ENCODE results near the gene FHIP2A.
"Not testable (repeated sequence)": the region's sequence is repeated elsewhere in the genome, so short reads cannot be mapped to it uniquely, and the experiment has no call there.

Gene FHIP2A

DNA sequence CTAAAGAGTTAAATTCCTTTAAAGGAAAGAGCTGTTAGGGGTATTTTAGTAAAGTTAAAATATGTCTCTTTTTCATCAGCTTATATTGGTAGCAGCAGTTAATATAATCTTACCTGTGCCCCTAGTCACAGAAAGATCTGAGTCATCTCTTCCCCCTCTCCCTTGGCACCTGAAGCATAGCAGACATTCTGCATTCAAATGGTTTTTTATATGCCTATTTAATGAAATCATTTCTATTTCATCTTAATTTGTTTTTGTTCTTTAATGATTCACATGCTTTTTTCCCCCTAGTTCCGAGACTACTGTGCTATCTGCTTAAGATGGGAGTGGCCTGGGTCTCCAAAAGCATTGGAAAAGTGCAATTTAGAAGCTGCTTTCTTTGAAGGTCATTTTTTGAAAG is 33.3 kb downstream of the FHIP2A start:
- TF ChIP-seq, protein P1, sequence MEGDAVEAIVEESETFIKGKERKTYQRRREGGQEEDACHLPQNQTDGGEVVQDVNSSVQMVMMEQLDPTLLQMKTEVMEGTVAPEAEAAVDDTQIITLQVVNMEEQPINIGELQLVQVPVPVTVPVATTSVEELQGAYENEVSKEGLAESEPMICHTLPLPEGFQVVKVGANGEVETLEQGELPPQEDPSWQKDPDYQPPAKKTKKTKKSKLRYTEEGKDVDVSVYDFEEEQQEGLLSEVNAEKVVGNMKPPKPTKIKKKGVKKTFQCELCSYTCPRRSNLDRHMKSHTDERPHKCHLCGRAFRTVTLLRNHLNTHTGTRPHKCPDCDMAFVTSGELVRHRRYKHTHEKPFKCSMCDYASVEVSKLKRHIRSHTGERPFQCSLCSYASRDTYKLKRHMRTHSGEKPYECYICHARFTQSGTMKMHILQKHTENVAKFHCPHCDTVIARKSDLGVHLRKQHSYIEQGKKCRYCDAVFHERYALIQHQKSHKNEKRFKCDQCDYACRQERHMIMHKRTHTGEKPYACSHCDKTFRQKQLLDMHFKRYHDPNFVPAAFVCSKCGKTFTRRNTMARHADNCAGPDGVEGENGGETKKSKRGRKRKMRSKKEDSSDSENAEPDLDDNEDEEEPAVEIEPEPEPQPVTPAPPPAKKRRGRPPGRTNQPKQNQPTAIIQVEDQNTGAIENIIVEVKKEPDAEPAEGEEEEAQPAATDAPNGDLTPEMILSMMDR (conservative IDR thresholded peaks at IDR 0.05; ENCODE audit: low read depth): no peak
- CTCF ChIA-PET: interaction anchor here (0.6 to 0.9 kb wide), 2 partner anchors 72 to 275 kb away, joined by 3 read pairs; no protein-coding TSS in a partner anchor
- no peak for DNase-seq (ENCODE audit: low spot score)
- no peak overlapping the region for H3K27ac ChIP-seq
- POLR2A ChIA-PET (ENCODE audit: low non-redundant PET): no interaction called here

DNA sequence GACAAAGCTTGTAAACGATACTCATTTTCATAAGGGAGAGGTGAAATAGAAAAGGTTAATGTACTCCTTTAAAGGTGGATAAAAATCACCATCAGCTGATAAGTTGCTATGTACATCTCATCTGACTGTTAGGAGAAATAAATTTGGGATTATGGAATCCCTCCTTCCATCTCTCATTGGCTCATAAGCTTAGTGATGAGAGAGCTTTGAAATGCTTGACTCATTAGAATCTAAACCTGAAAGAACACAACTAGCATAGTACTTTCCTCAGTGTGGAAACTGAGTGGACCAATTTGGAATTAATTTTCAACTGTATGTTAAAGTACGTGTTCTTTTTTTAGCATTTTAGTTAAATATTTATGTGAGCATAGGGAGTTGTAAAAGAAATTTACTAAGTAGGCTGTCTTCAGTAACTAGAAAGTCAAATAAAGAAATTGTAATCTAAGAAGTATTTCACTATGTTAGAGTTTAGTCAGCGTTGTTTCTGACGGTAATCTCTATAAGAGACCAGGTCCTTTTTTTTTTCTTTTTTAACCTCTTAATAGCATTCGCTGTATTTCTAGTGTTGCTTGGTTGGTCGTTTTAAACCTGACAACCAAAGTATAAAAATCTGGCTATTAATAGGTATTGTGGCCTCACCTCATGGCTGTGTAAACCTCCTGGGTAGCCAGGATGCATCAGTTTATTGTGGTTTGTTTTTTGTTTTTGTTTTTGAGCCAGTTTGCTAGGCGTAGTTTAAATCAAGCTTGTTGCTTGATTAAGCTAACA is 34.4 kb downstream of the FHIP2A start:
- no peak overlapping the region for H3K27ac ChIP-seq
- TF ChIP-seq, protein P1 (conservative IDR thresholded peaks at IDR 0.05; ENCODE audit: low read depth): no peak

DNA sequence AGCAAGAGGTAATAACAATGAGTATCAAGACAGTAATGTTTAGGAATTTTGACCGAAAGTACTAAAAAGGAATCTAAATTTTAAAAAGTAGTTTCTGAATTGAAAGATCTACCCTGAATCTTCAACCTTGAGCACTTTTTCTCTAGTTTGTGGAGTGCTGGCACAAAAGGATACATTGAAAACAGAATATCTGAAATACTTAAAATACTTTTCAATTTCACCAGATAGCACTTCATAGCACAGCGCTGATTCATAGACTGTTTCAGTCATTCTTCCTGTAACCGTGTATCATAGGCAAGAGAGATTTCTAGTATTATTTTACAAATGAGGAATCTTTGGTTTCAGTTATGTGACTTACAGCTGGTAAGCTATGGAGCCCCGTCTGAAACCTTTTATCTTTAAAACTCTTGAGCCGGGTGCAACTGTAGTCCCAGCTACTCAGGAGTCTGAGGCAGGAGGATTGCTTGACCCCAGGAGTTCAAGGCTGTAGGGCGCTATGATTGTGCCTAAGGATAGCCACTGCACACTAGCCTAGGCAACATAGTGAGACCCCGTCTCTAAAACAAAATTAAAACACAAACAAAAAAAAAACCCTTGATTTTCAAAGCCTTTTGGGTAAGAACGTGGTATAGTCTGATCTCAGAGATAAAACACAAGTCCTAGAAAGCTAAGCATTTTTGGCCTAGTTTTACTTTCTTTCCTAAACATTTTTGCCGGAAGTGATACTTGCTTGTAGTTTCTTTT is 35.1 kb downstream of the FHIP2A start:
- CTCF ChIA-PET: interaction anchor here (0.6 kb wide), 1 partner anchor 52 kb away, joined by 3 read pairs; no protein-coding TSS in a partner anchor
- TF ChIP-seq, protein P1 (conservative IDR thresholded peaks at IDR 0.05; ENCODE audit: low read depth): no peak
- POLR2A ChIA-PET (ENCODE audit: low non-redundant PET): interaction anchor here (0.7 kb wide), 1 partner anchor 77 kb away, joined by 4 read pairs; no protein-coding TSS in a partner anchor

More for the DNA sequence above, 34.4 kb downstream of the FHIP2A start:
- DNase-seq (ENCODE audit: low spot score): peak; percentile 7
- ChIA-PET CTCF (interaction anchor here (0.6 to 0.9 kb wide), 2 partner anchors 52 to 274 kb away, joined by 3 read pairs; no protein-coding TSS in a partner anchor), POLR2A (ENCODE audit: low non-redundant PET) (no interaction called here)

DNA sequence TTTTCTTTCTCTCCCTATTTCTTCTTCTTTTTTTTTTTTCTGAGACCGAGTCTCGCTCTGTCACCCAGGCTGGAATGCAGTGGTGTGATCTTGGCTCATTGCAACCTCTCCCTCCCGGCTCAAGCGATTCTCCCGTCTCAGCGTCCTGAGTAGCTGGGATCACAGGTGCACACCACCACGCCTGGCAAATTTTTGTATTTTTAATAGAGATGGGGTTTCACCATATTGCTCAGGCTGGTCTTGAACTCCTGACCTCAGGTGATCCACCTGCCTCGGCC is 35.6 kb downstream of the FHIP2A start:
- CTCF ChIA-PET: not testable (repeated sequence)

More for the DNA sequence above, 35.1 kb downstream of the FHIP2A start:
- DNase-seq (ENCODE audit: low spot score): peak; percentile 56
- H3K27ac ChIP-seq: peak overlapping the region; percentile 82

DNA sequence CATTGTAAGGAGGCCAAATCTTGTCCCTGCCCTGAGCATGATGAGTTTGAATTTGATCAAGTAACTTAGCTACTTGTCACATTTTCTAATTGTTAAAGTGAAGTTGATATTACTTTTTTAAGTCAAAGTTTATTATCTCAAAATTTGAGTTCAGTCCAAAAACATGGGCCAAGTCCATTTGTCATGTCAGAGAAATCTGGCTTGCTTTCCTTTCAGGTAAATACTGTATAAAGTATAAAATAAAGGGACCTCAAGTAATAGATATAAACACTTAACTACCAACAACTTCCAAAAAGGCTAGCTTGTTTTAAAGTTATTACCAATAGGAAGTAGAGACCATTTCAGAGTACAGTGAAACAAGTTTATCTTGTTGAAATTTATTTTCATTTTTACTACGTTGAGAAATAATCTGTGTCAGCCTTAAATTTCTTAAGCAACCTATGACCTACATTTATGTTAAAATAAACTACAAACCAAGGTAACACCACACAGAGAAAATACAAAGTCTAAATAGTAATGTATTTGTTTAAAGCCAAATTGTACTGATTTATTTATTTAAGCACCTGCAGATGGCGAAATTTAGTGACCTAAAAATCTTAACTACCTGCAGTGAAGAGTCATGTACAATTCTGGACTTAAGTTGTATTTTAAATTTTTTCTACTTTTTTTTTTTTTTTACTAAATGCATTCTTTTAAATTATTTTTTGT is 36.5 kb downstream of the FHIP2A start:
- POLR2A ChIA-PET (ENCODE audit: low non-redundant PET): no interaction called here
- H3K27ac ChIP-seq: no peak overlapping the region
- no peak for DNase-seq (ENCODE audit: low spot score)
- TF ChIP-seq, protein P1 (conservative IDR thresholded peaks at IDR 0.05; ENCODE audit: low read depth): no peak
- CTCF ChIA-PET: interaction anchor here (0.5 to 0.6 kb wide), 2 partner anchors 14 to 104 kb away, joined by 3 to 5 read pairs; no protein-coding TSS in a partner anchor

More for the DNA sequence above, 35.6 kb downstream of the FHIP2A start:
- DNase-seq (ENCODE audit: low spot score): not testable (repeated sequence)
- POLR2A ChIA-PET (ENCODE audit: low non-redundant PET): interaction anchor here (0.7 kb wide), 1 partner anchor 76 kb away, joined by 4 read pairs; no protein-coding TSS in a partner anchor
- peak overlapping the region; percentile 82 for H3K27ac ChIP-seq

DNA sequence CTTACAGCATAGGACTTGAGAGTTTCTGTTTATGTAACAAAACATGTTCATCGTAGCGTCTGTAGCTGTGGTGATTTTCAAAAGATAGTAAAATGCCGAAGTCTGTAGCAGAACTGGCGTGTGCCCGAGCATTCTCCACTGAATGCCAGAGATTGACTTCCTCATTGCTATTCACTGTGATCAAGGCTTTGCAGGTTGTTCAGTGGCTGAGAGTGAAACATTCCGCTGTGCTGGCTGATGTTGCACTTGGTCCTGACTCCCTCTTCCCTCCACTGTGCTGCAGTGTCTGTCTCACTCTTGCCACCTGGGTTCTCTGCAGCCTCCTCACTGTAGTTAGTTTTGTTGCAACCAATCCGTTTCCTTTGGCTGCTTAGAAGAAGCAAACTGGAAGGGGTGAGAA is 37.6 kb downstream of the FHIP2A start:
- ChIA-PET CTCF (interaction anchor here (0.6 kb wide), 1 partner anchor 15 kb away, joined by 5 read pairs; no protein-coding TSS in a partner anchor), POLR2A (ENCODE audit: low non-redundant PET) (no interaction called here)
- no peak overlapping the region for H3K27ac ChIP-seq
- TF ChIP-seq, protein P1 (conservative IDR thresholded peaks at IDR 0.05; ENCODE audit: low read depth): no peak
- DNase-seq (ENCODE audit: low spot score): no peak

All from RWPE1 (cell line).